ENCODE results near the gene BTBD7. TPM values are rescaled to one million over a fixed set of nuclear protein-coding genes. Genes with fewer than 3 reads are reported as not detected.

Gene BTBD7
- total and polyA plus RNA-seq, 4 donors, result 7.8 to 47.7 (median 19.4) TPM

- no peaks in the 10 kb centered on the region for H3K36me3 ChIP-seq (ENCODE audit: control insufficient read depth in 4 of 4, insufficient read depth in 4 of 4, low read length in 4 of 4)
- 72 to 79% methylated on average over 2 of the region's 2 CpGs for WGBS, 2 donors
- peaks cover 0 to 5% (median 0%) of the 10 kb centered on the region in 4 donors for H3K9me3 ChIP-seq (ENCODE audit: control insufficient read depth in 4 of 4, insufficient read depth in 3 of 4, low read length in 3 of 4)
- no peak overlapping the region for H3K27ac ChIP-seq (ENCODE audit: low read depth in 1 of 2, low read length in 1 of 2)
- no peak overlapping the region for H3K9ac ChIP-seq (ENCODE audit: insufficient read depth in 1 of 2, low read length in 2 of 2)
- no peak for TF ChIP-seq CTCF (IDR thresholded peaks at IDR 0.05; ENCODE audit: control extremely low read depth, extremely low read depth)
- no peaks in the 10 kb centered on the region for H3K4me1 ChIP-seq (ENCODE audit: control insufficient read depth in 5 of 5, insufficient read depth in 5 of 5, low read length in 5 of 5)
- ATAC-seq (ENCODE audit: insufficient read depth, low FRiP score), result no peak
- H3K4me3 ChIP-seq, result no peak overlapping the region
- no peaks in the 10 kb centered on the region for H3K27me3 ChIP-seq (ENCODE audit: control insufficient read depth in 3 of 3, insufficient read depth in 3 of 3, low read length in 2 of 3)
- DNase-seq, result no peak
Measured at GRCh38 chr14:93343797-93344196, 11.0 kb upstream of the BTBD7 start.

DNA sequence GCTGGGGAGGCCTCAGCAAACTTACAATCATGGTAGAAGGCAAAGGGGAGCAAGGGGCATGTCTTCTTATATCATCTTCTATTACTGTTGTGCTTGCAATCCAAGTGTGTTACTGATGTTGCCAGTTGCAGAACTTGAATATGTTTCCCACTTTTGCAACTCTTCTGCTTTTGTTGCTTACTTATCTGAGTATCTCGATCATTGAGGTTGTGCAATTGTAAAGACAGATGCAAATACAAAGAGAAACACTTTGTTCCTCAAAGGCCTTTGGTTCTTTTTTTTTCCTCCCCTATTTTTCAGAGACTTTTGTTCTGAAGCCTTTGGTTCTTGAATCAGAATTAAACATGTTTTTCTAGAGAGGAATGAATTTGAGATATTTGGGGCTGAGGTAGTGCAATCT is 10.4 kb upstream of the BTBD7 start:
- no peak for TF ChIP-seq CTCF (IDR thresholded peaks at IDR 0.05; ENCODE audit: control extremely low read depth, extremely low read depth)
- no peak overlapping the region for H3K9ac ChIP-seq (ENCODE audit: insufficient read depth in 1 of 2, low read length in 2 of 2)
- H3K36me3 ChIP-seq (ENCODE audit: control insufficient read depth in 4 of 4, insufficient read depth in 4 of 4, low read length in 4 of 4), result no peaks in the 10 kb centered on the region
- 34 to 39% methylated on average over 1 of the region's 1 CpG for WGBS, 2 donors
- H3K27ac ChIP-seq (ENCODE audit: low read depth in 1 of 2, low read length in 1 of 2), result no peak overlapping the region
- ATAC-seq (ENCODE audit: insufficient read depth, low FRiP score), result no peak
- H3K4me1 ChIP-seq (ENCODE audit: control insufficient read depth in 5 of 5, insufficient read depth in 5 of 5, low read length in 5 of 5), result no peaks in the 10 kb centered on the region
- no peak overlapping the region for H3K4me3 ChIP-seq
- peaks cover 0 to 5% (median 0%) of the 10 kb centered on the region in 4 donors for H3K9me3 ChIP-seq (ENCODE audit: control insufficient read depth in 4 of 4, insufficient read depth in 3 of 4, low read length in 3 of 4)
- H3K27me3 ChIP-seq (ENCODE audit: control insufficient read depth in 3 of 3, insufficient read depth in 3 of 3, low read length in 2 of 3), result no peaks in the 10 kb centered on the region
- no peak for DNase-seq

DNA sequence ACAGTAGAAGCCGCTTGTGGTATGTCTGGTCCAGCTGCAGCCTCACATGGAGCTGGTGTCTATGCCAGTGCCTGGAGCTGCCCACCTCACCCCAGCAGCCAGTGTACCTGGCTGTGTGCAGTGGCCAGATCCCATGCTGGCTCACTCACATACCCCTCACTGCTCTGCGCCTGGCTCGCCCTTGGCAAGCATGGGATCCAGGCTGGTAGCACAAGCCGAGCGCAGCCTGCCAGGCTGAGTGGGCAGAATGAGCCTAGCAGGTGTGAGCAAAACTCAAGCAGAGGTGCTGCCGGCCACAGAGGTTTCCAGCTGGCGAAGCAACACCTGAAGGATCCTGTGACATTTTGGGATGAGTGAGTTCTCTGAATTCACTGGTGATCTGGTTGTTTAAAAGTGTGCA is 5.0 kb upstream of the BTBD7 start:
- H3K4me1 ChIP-seq (ENCODE audit: control insufficient read depth in 5 of 5, insufficient read depth in 5 of 5, low read length in 5 of 5), result peaks cover 0 to 11% (median 2%) of the 10 kb centered on the region in 5 donors
- 97 to 98% methylated on average over 7 of the region's 7 CpGs for WGBS, 2 donors
- ATAC-seq (ENCODE audit: insufficient read depth, low FRiP score) (no peak), DNase-seq (no peak)
- H3K9me3 ChIP-seq (ENCODE audit: control insufficient read depth in 4 of 4, insufficient read depth in 3 of 4, low read length in 3 of 4), result peaks cover 0 to 4% (median 0%) of the 10 kb centered on the region in 4 donors
- H3K36me3 ChIP-seq (ENCODE audit: control insufficient read depth in 4 of 4, insufficient read depth in 4 of 4, low read length in 4 of 4), result peaks cover 0 to 2% (median 0%) of the 10 kb centered on the region in 4 donors
- no peak overlapping the region for H3K27ac ChIP-seq (ENCODE audit: low read depth in 1 of 2, low read length in 1 of 2)
- H3K4me3 ChIP-seq, result no peak overlapping the region
- TF ChIP-seq CTCF (IDR thresholded peaks at IDR 0.05; ENCODE audit: control extremely low read depth, extremely low read depth), result no peak
- H3K27me3 ChIP-seq (ENCODE audit: control insufficient read depth in 3 of 3, insufficient read depth in 3 of 3, low read length in 2 of 3), result no peaks in the 10 kb centered on the region
- H3K9ac ChIP-seq (ENCODE audit: insufficient read depth in 1 of 2, low read length in 2 of 2), result no peak overlapping the region

DNA sequence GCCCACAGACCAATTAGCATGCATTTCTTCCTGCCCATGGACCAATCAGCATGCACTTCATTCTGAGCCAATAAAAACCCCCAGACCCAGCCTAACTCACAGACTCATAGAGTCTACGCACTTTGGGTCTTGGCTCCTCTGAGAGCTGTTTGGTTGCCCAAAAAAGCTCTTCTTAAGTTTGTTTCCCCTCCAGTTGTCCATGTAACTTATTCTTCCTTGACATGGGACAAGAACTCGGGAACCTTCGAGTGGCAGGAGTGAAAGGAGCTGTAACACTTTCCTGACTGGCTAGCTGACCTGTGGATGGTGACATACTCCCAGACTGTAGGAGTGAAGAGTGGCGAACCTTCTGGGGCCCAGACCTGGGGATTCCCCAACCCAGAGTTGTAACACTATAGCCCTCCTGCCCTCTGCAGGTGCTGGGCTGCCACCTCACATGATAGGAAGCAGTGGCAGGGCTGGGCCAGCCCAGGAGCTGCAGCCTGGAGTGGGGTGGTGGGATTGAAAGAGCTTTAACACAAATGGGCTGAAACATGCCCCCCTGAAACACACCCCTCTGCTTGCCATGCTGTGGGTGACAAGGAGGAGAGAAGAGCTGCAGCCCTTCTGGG is 4.4 kb upstream of the BTBD7 start:
- DNase-seq, result no peak
- WGBS, 2 donors, result 95 to 96% methylated on average over 4 of the region's 4 CpGs
- H3K4me3 ChIP-seq, result no peak overlapping the region
- H3K27me3 ChIP-seq (ENCODE audit: control insufficient read depth in 3 of 3, insufficient read depth in 3 of 3, low read length in 2 of 3), result no peaks in the 10 kb centered on the region
- H3K27ac ChIP-seq (ENCODE audit: low read depth in 1 of 2, low read length in 1 of 2), result no peak overlapping the region
- H3K4me1 ChIP-seq (ENCODE audit: control insufficient read depth in 5 of 5, insufficient read depth in 5 of 5, low read length in 5 of 5), result peaks cover 0 to 11% (median 2%) of the 10 kb centered on the region in 5 donors
- H3K9me3 ChIP-seq (ENCODE audit: control insufficient read depth in 4 of 4, insufficient read depth in 3 of 4, low read length in 3 of 4), result peaks cover 0 to 4% (median 0%) of the 10 kb centered on the region in 4 donors
- no peak for ATAC-seq (ENCODE audit: insufficient read depth, low FRiP score)
- peaks cover 0 to 2% (median 0%) of the 10 kb centered on the region in 4 donors for H3K36me3 ChIP-seq (ENCODE audit: control insufficient read depth in 4 of 4, insufficient read depth in 4 of 4, low read length in 4 of 4)
- H3K9ac ChIP-seq (ENCODE audit: insufficient read depth in 1 of 2, low read length in 2 of 2), result no peak overlapping the region
- TF ChIP-seq CTCF (IDR thresholded peaks at IDR 0.05; ENCODE audit: control extremely low read depth, extremely low read depth), result no peak

Measured in lung (tissue), 12 donors.